ENCODE measurements around the gene NFRKB. TPM values are rescaled to one million over a fixed set of nuclear protein-coding genes. Genes with fewer than 3 reads are reported as not detected.
A peak's percentile ranks its signal among the peaks of the same experiment; 100 is the strongest.
"Not testable (repeated sequence)": the region's sequence is repeated elsewhere in the genome, so short reads cannot be mapped to it uniquely, and the experiment has no call there.

NFRKB gene
- total RNA-seq, 1 experiment from 2014 or later, result 23.4 TPM

- DNase-seq, result no peak
- no peaks in the 10 kb centered on the region for H3K9me3 ChIP-seq (replicated peaks)
Observed at GRCh38 chr11:129922674-129923073, 27.3 kb upstream of the NFRKB start.

GRCh38 chr11:129918361-129918760 lies 23.0 kb upstream of the NFRKB start:
- Histone ChIP-seq H3K36me3 (no peaks in the 10 kb centered on the region), H3K27me3 (no peaks in the 10 kb centered on the region), H3K4me1 (no peaks in the 10 kb centered on the region), H3K9me3 (replicated peaks) (no peaks in the 10 kb centered on the region), H3K4me3 (no peak overlapping the region), H3K27ac (no peak overlapping the region)
- DNase-seq, result no peak

More at GRCh38 chr11:129922674-129923073, 27.3 kb upstream of the NFRKB start:
- Histone ChIP-seq H3K4me3 (no peak overlapping the region), H3K4me1 (no peaks in the 10 kb centered on the region), H3K27ac (no peak overlapping the region), H3K36me3 (no peaks in the 10 kb centered on the region), H3K27me3 (no peaks in the 10 kb centered on the region)

GRCh38 chr11:129917231-129917630 lies 21.9 kb upstream of the NFRKB start:
- H3K27me3 ChIP-seq, result no peaks in the 10 kb centered on the region
- no peak overlapping the region for H3K27ac ChIP-seq
- no peak overlapping the region for H3K4me3 ChIP-seq
- no peaks in the 10 kb centered on the region for H3K36me3 ChIP-seq
- H3K4me1 ChIP-seq, result no peaks in the 10 kb centered on the region
- no peak for DNase-seq
- no peaks in the 10 kb centered on the region for H3K9me3 ChIP-seq (replicated peaks)

GRCh38 chr11:129911298-129911697 lies 15.9 kb upstream of the NFRKB start:
- H3K27me3 ChIP-seq, result no peaks in the 10 kb centered on the region
- H3K4me1 ChIP-seq, result no peaks in the 10 kb centered on the region
- no peak for DNase-seq
- no peak overlapping the region for H3K27ac ChIP-seq
- H3K36me3 ChIP-seq, result no peaks in the 10 kb centered on the region
- H3K4me3 ChIP-seq, result no peak overlapping the region
- H3K9me3 ChIP-seq (replicated peaks), result no peaks in the 10 kb centered on the region

- no peak overlapping the region for H3K4me3 ChIP-seq
- no peaks in the 10 kb centered on the region for H3K27me3 ChIP-seq
- H3K27ac ChIP-seq, result no peak overlapping the region
- no peaks in the 10 kb centered on the region for H3K4me1 ChIP-seq
- H3K36me3 ChIP-seq, result no peaks in the 10 kb centered on the region
- DNase-seq, result no peak
- no peaks in the 10 kb centered on the region for H3K9me3 ChIP-seq (replicated peaks)
Observed at GRCh38 chr11:129910360-129910759, 15.0 kb upstream of the NFRKB start.

GRCh38 chr11:129905402-129905801 lies 10.0 kb upstream of the NFRKB start:
- Histone ChIP-seq H3K9me3 (replicated peaks) (no peaks in the 10 kb centered on the region), H3K27ac (no peak overlapping the region), H3K4me1 (no peaks in the 10 kb centered on the region), H3K27me3 (no peaks in the 10 kb centered on the region), H3K36me3 (no peaks in the 10 kb centered on the region), H3K4me3 (no peak overlapping the region)
- DNase-seq, result no peak

- Histone ChIP-seq H3K9me3 (replicated peaks) (no peaks in the 10 kb centered on the region), H3K4me1 (0 out of 2 replicates have a peak, but pooled peaks cover 3% of the 10 kb centered on the region), H3K27me3 (no peaks in the 10 kb centered on the region), H3K36me3 (peaks cover 12% of the 10 kb centered on the region), H3K4me3 (peak overlapping the region; percentile 84), H3K27ac (no peak overlapping the region)
- peak in 1 of 2 experiments; percentile 25 for DNase-seq
Observed at GRCh38 chr11:129896062-129896461, 684 bp upstream of the NFRKB start.

GRCh38 chr11:129894278-129895125 lies 876 bp downstream of the NFRKB start:
- H3K27me3 ChIP-seq, result no peaks in the 10 kb centered on the region
- peak overlapping the region; percentile 57 for H3K27ac ChIP-seq
- peaks cover 12% of the 10 kb centered on the region for H3K36me3 ChIP-seq
- 0 out of 2 replicates have a peak, but pooled peaks cover 3% of the 10 kb centered on the region for H3K4me1 ChIP-seq
- peak overlapping the region; percentile 84 for H3K4me3 ChIP-seq
- no peaks in the 10 kb centered on the region for H3K9me3 ChIP-seq (replicated peaks)
- DNase-seq, result peak; percentile 28 to 44

- no peak overlapping the region for H3K4me3 ChIP-seq
- no peak for DNase-seq
Observed at GRCh38 chr11:129888451-129888850, 6.9 kb downstream of the NFRKB start.

GRCh38 chr11:129885381-129885780 lies 10.0 kb downstream of the NFRKB start:
- DNase-seq, result no peak
- Histone ChIP-seq H3K27ac (no peak overlapping the region), H3K36me3 (peaks cover 40% of the 10 kb centered on the region), H3K4me3 (no peak overlapping the region), H3K4me1 (no peaks in the 10 kb centered on the region), H3K27me3 (no peaks in the 10 kb centered on the region), H3K9me3 (replicated peaks) (no peaks in the 10 kb centered on the region)

More at GRCh38 chr11:129888451-129888850, 6.9 kb downstream of the NFRKB start:
- Histone ChIP-seq H3K27me3 (no peaks in the 10 kb centered on the region), H3K36me3 (peaks cover 35% of the 10 kb centered on the region), H3K9me3 (replicated peaks) (no peaks in the 10 kb centered on the region), H3K27ac (no peak overlapping the region), H3K4me1 (no peaks in the 10 kb centered on the region)

GRCh38 chr11:129884581-129884980 lies 10.8 kb downstream of the NFRKB start:
- no peaks in the 10 kb centered on the region for H3K9me3 ChIP-seq (replicated peaks)
- peaks cover 40% of the 10 kb centered on the region for H3K36me3 ChIP-seq
- no peaks in the 10 kb centered on the region for H3K27me3 ChIP-seq
- no peaks in the 10 kb centered on the region for H3K4me1 ChIP-seq
- no peak for DNase-seq
- no peak overlapping the region for H3K27ac ChIP-seq
- H3K4me3 ChIP-seq, result no peak overlapping the region

- Histone ChIP-seq H3K36me3 (peaks cover 34% of the 10 kb centered on the region), H3K27me3 (no peaks in the 10 kb centered on the region), H3K27ac (no peak overlapping the region), H3K9me3 (replicated peaks) (no peaks in the 10 kb centered on the region), H3K4me3 (no peak overlapping the region), H3K4me1 (no peaks in the 10 kb centered on the region)
- peak; percentile 9 to 40 for DNase-seq
Observed at GRCh38 chr11:129881570-129882170, 13.7 kb downstream of the NFRKB start.

GRCh38 chr11:129880311-129880710 lies 15.1 kb downstream of the NFRKB start:
- Histone ChIP-seq H3K9me3 (replicated peaks) (no peaks in the 10 kb centered on the region), H3K4me3 (no peak overlapping the region), H3K27me3 (no peaks in the 10 kb centered on the region), H3K36me3 (peaks cover 27% of the 10 kb centered on the region), H3K27ac (no peak overlapping the region), H3K4me1 (no peaks in the 10 kb centered on the region)
- no peak for DNase-seq

- no peaks in the 10 kb centered on the region for H3K27me3 ChIP-seq
- no peak overlapping the region for H3K4me3 ChIP-seq
- H3K27ac ChIP-seq, result no peak overlapping the region
- DNase-seq, result no peak
- peaks cover 30% of the 10 kb centered on the region for H3K36me3 ChIP-seq
- H3K4me1 ChIP-seq, result no peaks in the 10 kb centered on the region
- H3K9me3 ChIP-seq (replicated peaks), result no peaks in the 10 kb centered on the region
Observed at GRCh38 chr11:129871914-129872313, 23.5 kb downstream of the NFRKB start.

GRCh38 chr11:129868626-129869025 lies 26.8 kb downstream of the NFRKB start:
- H3K4me3 ChIP-seq; DNase-seq; H3K9me3 ChIP-seq (replicated peaks); H3K27me3 ChIP-seq; H3K27ac ChIP-seq; H3K4me1 ChIP-seq: not testable (repeated sequence)
- peaks cover 36% of the 10 kb centered on the region for H3K36me3 ChIP-seq

All from SJCRH30 (cell line).